Testis (tissue), 3 donors: ENCODE data around the gene DIS3L2. TPM values are rescaled to one million over a fixed set of nuclear protein-coding genes. Genes with fewer than 3 reads are reported as not detected.

Experiments
- DNase-seq: peaks from one replicate; pipeline ENCODE4 v3.0.0-alpha.2; 2019
- H3K27ac ChIP-seq, 2 donors: fragments of 200-600 bp; sonication (generic); one replicate each; pipeline ENCODE4 v1.5.1; 2019
- H3K27me3 ChIP-seq: fragments of 200-600 bp; sonication (generic); one replicate; pipeline ENCODE4 v1.5.1; 2019
- H3K36me3 ChIP-seq: fragments of 200-600 bp; sonication (generic); one replicate; pipeline ENCODE4 v1.5.1; 2017; ENCODE audit warnings: low read depth; ENCODE audit errors: missing control alignments
- H3K4me1 ChIP-seq: fragments of 200-600 bp; sonication (generic); one replicate; pipeline ENCODE4 v1.5.1; 2019
- H3K4me3 ChIP-seq, 2 donors: fragments of 200-600 bp; sonication (generic); one replicate each; pipeline ENCODE4 v1.5.1; 2017 to 2019
- H3K9me3 ChIP-seq: fragments of 200-600 bp; sonication (generic); one replicate; pipeline ENCODE4 v1.5.1; 2017
- POLR2A ChIP-seq: fragments of 450-650 bp; IDR thresholded peaks from one replicate; pipeline ENCODE4 v1.6.1; 2017; ENCODE audit warnings: antibody characterized with exemption, mild to moderate bottlenecking, moderate library complexity
- WGBS, 2 donors: methylation state at CpG; one replicate each; pipeline ENCODE4 v1.1.5; 2018; 5-methylcytosine and 5-hydroxymethylcytosine counted together
- intact Hi-C: fragments of 100-400 bp; cut with DNase I; formaldehyde crosslinking; loops from one replicate; pipeline ENCODE4 v1.15.1; 2023; ENCODE audit warnings: low total_unique reads
- polyA plus RNA-seq: library from polyadenylated mRNA; stranded (reverse); fragments of 350-450 nt; fragmentation: Illumina TruSeq; extraction: RNeasy Lipid Tissue Mini Kit (QIAGEN cat#74804); gene quantifications from one replicate; pipeline ENCODE4 v1.2.3, GENCODE V29; 2014; ENCODE audit warnings: low read depth, low replicate concordance; ENCODE audit not compliant: insufficient read depth
- total RNA-seq, 2 donors: library from RNA; depleted of rRNA; stranded (reverse); fragments of >200 nt; gene quantifications; one replicate each; pipeline ENCODE4 v1.2.3, GENCODE V29; 2016
- TF ChIP-seq, protein P1 (sequence below), 3 experiments: fragments of 450-650 bp in 2 of 3; fragments of 200-600 bp in 1 of 3; sonication (generic) in 1 of 3; IDR thresholded peaks; one replicate each; pipeline ENCODE4 v1.5.1; 2016 to 2019; ENCODE audit warnings: antibody characterized with exemption in 3 of 3, mild to moderate bottlenecking in 2 of 3, moderate library complexity in 1 of 3

Gene DIS3L2
- total and polyA plus RNA-seq, 3 donors from 2014 or later = 32.5 to 80.7 (median 70.4) TPM

GRCh38 chr2:232038881-232039485 lies 77.5 kb downstream of the DIS3L2 start:
- no peaks in the 10 kb centered on the region for H3K9me3 ChIP-seq
- H3K27me3 ChIP-seq = no peaks in the 10 kb centered on the region
- DNase-seq = no peak
- no peak for TF ChIP-seq POLR2A
- TF ChIP-seq, protein P1, sequence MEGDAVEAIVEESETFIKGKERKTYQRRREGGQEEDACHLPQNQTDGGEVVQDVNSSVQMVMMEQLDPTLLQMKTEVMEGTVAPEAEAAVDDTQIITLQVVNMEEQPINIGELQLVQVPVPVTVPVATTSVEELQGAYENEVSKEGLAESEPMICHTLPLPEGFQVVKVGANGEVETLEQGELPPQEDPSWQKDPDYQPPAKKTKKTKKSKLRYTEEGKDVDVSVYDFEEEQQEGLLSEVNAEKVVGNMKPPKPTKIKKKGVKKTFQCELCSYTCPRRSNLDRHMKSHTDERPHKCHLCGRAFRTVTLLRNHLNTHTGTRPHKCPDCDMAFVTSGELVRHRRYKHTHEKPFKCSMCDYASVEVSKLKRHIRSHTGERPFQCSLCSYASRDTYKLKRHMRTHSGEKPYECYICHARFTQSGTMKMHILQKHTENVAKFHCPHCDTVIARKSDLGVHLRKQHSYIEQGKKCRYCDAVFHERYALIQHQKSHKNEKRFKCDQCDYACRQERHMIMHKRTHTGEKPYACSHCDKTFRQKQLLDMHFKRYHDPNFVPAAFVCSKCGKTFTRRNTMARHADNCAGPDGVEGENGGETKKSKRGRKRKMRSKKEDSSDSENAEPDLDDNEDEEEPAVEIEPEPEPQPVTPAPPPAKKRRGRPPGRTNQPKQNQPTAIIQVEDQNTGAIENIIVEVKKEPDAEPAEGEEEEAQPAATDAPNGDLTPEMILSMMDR (IDR thresholded peaks at IDR 0.05) = no peak
- no peak overlapping the region for H3K4me3 ChIP-seq
- H3K4me1 ChIP-seq = no peaks in the 10 kb centered on the region
- no peaks in the 10 kb centered on the region for H3K36me3 ChIP-seq
- H3K27ac ChIP-seq = no peak overlapping the region
- WGBS, 2 donors = 78 to 87% methylated on average over 7 of the region's 7 CpGs
- intact Hi-C loops = no loop called here

GRCh38 chr2:232042911-232043574 lies 81.5 kb downstream of the DIS3L2 start:
- Histone ChIP-seq H3K4me3 (no peak overlapping the region), H3K27ac (no peak overlapping the region), H3K27me3 (no peaks in the 10 kb centered on the region), H3K36me3 (no peaks in the 10 kb centered on the region), H3K4me1 (no peaks in the 10 kb centered on the region), H3K9me3 (no peaks in the 10 kb centered on the region)
- intact Hi-C loops = no loop called here
- DNase-seq = no peak
- WGBS, 2 donors = 90 to 91% methylated on average over 2 of the region's 2 CpGs
- no peak for TF ChIP-seq POLR2A
- TF ChIP-seq, protein P1 (IDR thresholded peaks at IDR 0.05) = no peak

DNA sequence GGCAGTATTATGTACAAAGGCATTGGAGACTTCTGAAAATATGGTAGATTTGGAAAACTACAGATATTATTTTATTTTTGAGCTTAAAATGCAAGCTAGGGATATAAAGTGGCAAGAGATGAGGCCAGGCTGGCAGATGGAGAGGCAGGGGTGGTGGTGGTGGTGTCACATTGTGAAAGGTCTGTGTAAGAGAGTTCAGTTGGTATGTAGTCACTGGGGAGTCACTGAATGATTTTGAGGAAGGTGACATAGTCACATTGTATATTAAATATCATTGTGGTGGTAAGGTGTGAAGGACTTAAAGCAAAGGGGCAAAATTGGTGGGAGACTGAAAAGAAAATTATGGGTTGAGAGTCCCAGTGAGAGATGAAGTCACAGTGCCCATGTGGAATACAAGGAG lies 82.5 kb downstream of the DIS3L2 start:
- no peaks in the 10 kb centered on the region for H3K36me3 ChIP-seq
- H3K9me3 ChIP-seq = no peaks in the 10 kb centered on the region
- no peak overlapping the region for H3K4me3 ChIP-seq
- H3K27me3 ChIP-seq = no peaks in the 10 kb centered on the region
- intact Hi-C loops = no loop called here
- no peak for DNase-seq
- no peak for TF ChIP-seq POLR2A
- TF ChIP-seq, protein P1 (IDR thresholded peaks at IDR 0.05) = no peak
- no peaks in the 10 kb centered on the region for H3K4me1 ChIP-seq
- H3K27ac ChIP-seq = no peak overlapping the region

- H3K9me3 ChIP-seq = no peaks in the 10 kb centered on the region
- intact Hi-C loops = no loop called here
- H3K4me3 ChIP-seq = no peak overlapping the region
- 88 to 89% methylated on average over 4 of the region's 4 CpGs for WGBS, 2 donors
- DNase-seq = no peak
- H3K27ac ChIP-seq = no peak overlapping the region
- TF ChIP-seq, protein P1 (IDR thresholded peaks at IDR 0.05) = no peak
- TF ChIP-seq POLR2A = no peak
- no peaks in the 10 kb centered on the region for H3K36me3 ChIP-seq
- no peaks in the 10 kb centered on the region for H3K4me1 ChIP-seq
- H3K27me3 ChIP-seq = no peaks in the 10 kb centered on the region
Observed at GRCh38 chr2:232049350-232049749, 87.8 kb downstream of the DIS3L2 start.

GRCh38 chr2:232052591-232052990 lies 91.1 kb downstream of the DIS3L2 start:
- no peak for TF ChIP-seq POLR2A
- TF ChIP-seq, protein P1 (IDR thresholded peaks at IDR 0.05) = no peak
- no peaks in the 10 kb centered on the region for H3K36me3 ChIP-seq
- H3K9me3 ChIP-seq = no peaks in the 10 kb centered on the region
- 78 to 92% methylated on average over 2 of the region's 2 CpGs for WGBS, 2 donors
- H3K4me1 ChIP-seq = no peaks in the 10 kb centered on the region
- H3K27me3 ChIP-seq = no peaks in the 10 kb centered on the region
- no peak overlapping the region for H3K4me3 ChIP-seq
- no peak for DNase-seq
- intact Hi-C loops = no loop called here
- H3K27ac ChIP-seq = no peak overlapping the region
